Measurements from ENCODE around the gene RAPGEF5. TPM values are rescaled to one million over a fixed set of nuclear protein-coding genes. Genes with fewer than 3 reads are reported as not detected.

RAPGEF5 gene
- total and polyA plus RNA-seq, 10 of the 15 experiments (the other 5 are each of a cell fraction or from before 2014, with no cell fraction given) = 0.38 to 4.0 (median 1.6) TPM; not detected in 1

DNA sequence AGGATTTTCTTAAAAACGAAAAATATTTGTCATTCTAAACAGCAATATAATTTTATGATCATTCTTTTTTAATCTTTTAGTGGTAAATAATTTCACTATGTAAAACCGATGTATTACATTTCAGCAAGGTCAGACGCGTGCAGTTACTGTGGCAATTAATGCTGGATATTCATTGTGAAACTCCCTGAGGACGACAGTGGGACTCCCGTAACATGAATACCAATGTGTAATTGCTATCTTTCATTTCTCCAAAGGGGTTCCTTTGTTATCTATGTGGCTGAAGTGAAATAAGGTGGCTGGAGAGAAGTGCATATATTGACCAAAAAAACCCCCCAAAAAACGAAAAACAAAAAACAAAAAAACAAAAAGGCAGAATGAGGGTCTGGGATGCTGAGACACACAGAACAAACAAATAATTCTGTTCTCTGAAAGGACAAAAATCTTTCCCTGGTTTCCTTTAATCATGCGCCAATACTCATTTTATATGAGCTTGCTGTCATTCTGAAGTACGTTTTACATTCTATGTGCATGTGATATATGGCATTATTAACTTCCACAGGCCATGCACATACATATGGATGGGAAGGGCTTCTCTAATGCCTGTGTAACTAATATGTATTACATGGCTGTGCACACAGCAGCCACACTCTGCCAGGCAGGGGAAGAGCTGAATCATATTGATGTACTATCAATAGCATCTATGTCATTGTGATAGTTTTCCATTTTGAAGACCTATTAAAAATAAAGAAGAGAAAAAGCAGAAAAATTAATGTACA, 161.4 kb downstream of the RAPGEF5 start:
- Histone ChIP-seq H3K4me3 (no peak overlapping the region), H3K79me2 (ENCODE audit: control insufficient read depth, insufficient read depth, low read length) (no peaks in the 10 kb centered on the region), H3K4me2 (ENCODE audit: control insufficient read depth, insufficient read depth) (no peak overlapping the region), H3K4me1 (ENCODE audit: control insufficient read depth, insufficient read depth, low read length) (no peaks in the 10 kb centered on the region), H4K20me1 (ENCODE audit: control insufficient read depth, insufficient read depth) (no peaks in the 10 kb centered on the region), H3K36me3 (ENCODE audit: control insufficient read depth in 2 of 2, insufficient read depth in 2 of 2, low read length in 1 of 2) (no peaks in the 10 kb centered on the region), H3K9ac (ENCODE audit: control insufficient read depth, insufficient read depth, low read length) (no peak overlapping the region), H3K9me3 (replicated peaks; ENCODE audit: control insufficient read depth, insufficient read depth, low read length) (no peaks in the 10 kb centered on the region), H3K27me3 (replicated peaks in 1 of 2; ENCODE audit: control insufficient read depth in 2 of 2, insufficient read depth in 2 of 2, low read length in 1 of 2) (no peaks in the 10 kb centered on the region), H2AFZ (ENCODE audit: control insufficient read depth, low read depth, low read length) (no peak overlapping the region), H3K27ac (ENCODE audit: control insufficient read depth, insufficient read depth) (no peak overlapping the region)
- SMC1A ChIA-PET (ENCODE audit: uncharacterized antibody, unreplicated experiment) = interaction anchor here (1.4 to 1.7 kb wide), 3 partner anchors 11 to 14 kb away, joined by 3 to 4 read pairs (median 3); no protein-coding TSS in a partner anchor
- POLR2A ChIA-PET = no interaction called here
- no TSS peak for BruUV-seq (replicated peaks)
- FAIRE-seq (no peak), ATAC-seq (peak; percentile 84), DNase-seq (ENCODE audit: low read depth, low spot score) (peak; percentile 20)
- RAD21 ChIA-PET (ENCODE audit: unreplicated experiment) = no interaction called here
- peak; percentile 43; the same call in 1 of the 2 replicates for TF ChIP-seq BACH1 (IDR thresholded peaks at IDR 0.05; ENCODE audit: borderline replicate concordance)
- TF ChIP-seq DPF2 (IDR thresholded peaks at IDR 0.05) = peak; percentile 58; the same call in 1 of the 2 replicates
- no peak for TF ChIP-seq ZZZ3 (IDR thresholded peaks at IDR 0.05; ENCODE audit: control insufficient read depth, insufficient read length, low read depth)
- peak; percentile 21; the same call in 1 of the 3 replicates for TF ChIP-seq POU2F2 (IDR thresholded peaks at IDR 0.05; ENCODE audit: borderline replicate concordance, low read depth, low read length)
- TF ChIP-seq LARP7 (IDR thresholded peaks at IDR 0.05) = no peak
- peak; percentile 69 to 74; a peak in 3 of 4 replicates for TF ChIP-seq IKZF2 (IDR thresholded peaks at IDR 0.05)
- TF ChIP-seq EP300 (IDR thresholded peaks at IDR 0.05; ENCODE audit: borderline replicate concordance in 1 of 2, control insufficient read depth in 1 of 2, low read depth in 2 of 2, low read length in 2 of 2) = peak; percentile 70 to 83; a peak in 2 of 4 replicates
- peak; percentile 41; the same call in 1 of the 2 replicates for TF ChIP-seq BMI1 (IDR thresholded peaks at IDR 0.05; ENCODE audit: borderline replicate concordance)
- TF ChIP-seq CBX5 (IDR thresholded peaks at IDR 0.05; ENCODE audit: low read depth) = no peak
- TF ChIP-seq, protein P1, sequence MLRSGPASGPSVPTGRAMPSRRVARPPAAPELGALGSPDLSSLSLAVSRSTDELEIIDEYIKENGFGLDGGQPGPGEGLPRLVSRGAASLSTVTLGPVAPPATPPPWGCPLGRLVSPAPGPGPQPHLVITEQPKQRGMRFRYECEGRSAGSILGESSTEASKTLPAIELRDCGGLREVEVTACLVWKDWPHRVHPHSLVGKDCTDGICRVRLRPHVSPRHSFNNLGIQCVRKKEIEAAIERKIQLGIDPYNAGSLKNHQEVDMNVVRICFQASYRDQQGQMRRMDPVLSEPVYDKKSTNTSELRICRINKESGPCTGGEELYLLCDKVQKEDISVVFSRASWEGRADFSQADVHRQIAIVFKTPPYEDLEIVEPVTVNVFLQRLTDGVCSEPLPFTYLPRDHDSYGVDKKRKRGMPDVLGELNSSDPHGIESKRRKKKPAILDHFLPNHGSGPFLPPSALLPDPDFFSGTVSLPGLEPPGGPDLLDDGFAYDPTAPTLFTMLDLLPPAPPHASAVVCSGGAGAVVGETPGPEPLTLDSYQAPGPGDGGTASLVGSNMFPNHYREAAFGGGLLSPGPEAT (IDR thresholded peaks at IDR 0.05; ENCODE audit: low read depth) = peak; percentile 50; the same call in 1 of the 2 replicates
- TF ChIP-seq MEF2B (IDR thresholded peaks at IDR 0.05; ENCODE audit: partially characterized antibody, poor library complexity, severe bottlenecking) = peak; percentile 41
- TF ChIP-seq BCL11A (IDR thresholded peaks at IDR 0.05; ENCODE audit: low read depth, low read length) = peak; percentile 91; the same call in 1 of the 2 replicates
- TF ChIP-seq ASH2L (IDR thresholded peaks at IDR 0.05; ENCODE audit: borderline replicate concordance, low read depth) = no peak
- 0 out of 2 replicates have a peak, but pooled peaks have one; percentile 8 for TF ChIP-seq JUNB (IDR thresholded peaks at IDR 0.05)
- TF ChIP-seq BHLHE40 (IDR thresholded peaks at IDR 0.05; ENCODE audit: borderline replicate concordance in 1 of 2, low read depth in 2 of 2, low read length in 1 of 2) = peak; percentile 77 to 84
- no peak for TF ChIP-seq KDM1A (IDR thresholded peaks at IDR 0.05; ENCODE audit: borderline replicate concordance)
- 0 out of 2 replicates have a peak, but pooled peaks have one; percentile 42 for TF ChIP-seq IKZF1 (conservative IDR thresholded peaks at IDR 0.05)
- peak; percentile 98 for TF ChIP-seq MTA2 (IDR thresholded peaks at IDR 0.05; ENCODE audit: low read depth)
- TF ChIP-seq SMARCA5 (IDR thresholded peaks at IDR 0.05) = 0 out of 2 replicates have a peak, but pooled peaks have one; percentile 31
- TF ChIP-seq ZNF217 (IDR thresholded peaks at IDR 0.05) = no peak
- TF ChIP-seq, protein P2, sequence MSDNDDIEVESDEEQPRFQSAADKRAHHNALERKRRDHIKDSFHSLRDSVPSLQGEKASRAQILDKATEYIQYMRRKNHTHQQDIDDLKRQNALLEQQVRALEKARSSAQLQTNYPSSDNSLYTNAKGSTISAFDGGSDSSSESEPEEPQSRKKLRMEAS (IDR thresholded peaks at IDR 0.05; ENCODE audit: low read depth, low read length) = no peak
- TF ChIP-seq ZSCAN29 (IDR thresholded peaks at IDR 0.05) = no peak
- 0 out of 2 replicates have a peak, but pooled peaks have one; percentile 18 for TF ChIP-seq NBN (IDR thresholded peaks at IDR 0.05)
- intact Hi-C loops (cut with micrococcal nuclease; ENCODE audit: unreplicated experiment) = no loop called here
- in situ Hi-C loops (cut with MboI) = no loop called here
- 7% methylated on average over 9 of the region's 9 CpGs for WGBS (ENCODE audit: insufficient coverage, insufficient replicate concordance, low lambda C conversion rate, missing lambda C conversion rate)
- CTCF ChIA-PET = no interaction called here

Measured in GM12878 (cell line).